Prostate gland (tissue), 2 donors: Measurements from ENCODE around the gene PANK4. TPM values are rescaled to one million over a fixed set of nuclear protein-coding genes. Genes with fewer than 3 reads are reported as not detected.

Experiments
- DNase-seq: peaks from one replicate; pipeline ENCODE4 v3.0.0-alpha.2; 2019; ENCODE audit warnings: low spot score
- H3K27ac ChIP-seq, 2 donors: fragments of 200-600 bp; sonication (generic); 2 replicates each; pipeline ENCODE4 v1.5.1; 2017 to 2019
- H3K27me3 ChIP-seq: fragments of 200-600 bp; sonication (generic); replicated peaks from 2 replicates; pipeline ENCODE4 v1.5.1; 2019; ENCODE audit not compliant: insufficient read depth
- H3K36me3 ChIP-seq, 2 donors: fragments of 200-600 bp; sonication (generic); 1 replicate in 1 of 2; 2 replicates in 1 of 2; pipeline versions ENCODE4 v1.5.1 to v1.8.1; 2017 to 2019
- H3K4me1 ChIP-seq: fragments of 200-600 bp; sonication (generic); replicated peaks from 2 replicates; pipeline ENCODE4 v1.5.1; 2019
- H3K4me3 ChIP-seq, 2 donors: fragments of 200-600 bp; sonication (generic); 2 replicates each; pipeline ENCODE4 v1.5.1; 2017 to 2019
- H3K9me3 ChIP-seq: fragments of 200-600 bp; sonication (generic); 2 replicates; pipeline ENCODE4 v1.5.1; 2017
- CTCF ChIP-seq, 4 experiments: fragments of 200-600 bp in 2 of 4; fragments of 450-650 bp in 2 of 4; sonication (generic) in 2 of 4; IDR thresholded peaks; 1 replicate in 3 of 4; 2 replicates in 1 of 4; pipeline ENCODE4 v1.5.1; 2016 to 2019; ENCODE audit warnings: antibody characterized with exemption in 4 of 4, mild to moderate bottlenecking in 2 of 4, moderate library complexity in 2 of 4
- POLR2A ChIP-seq: fragments of 450-650 bp; IDR thresholded peaks from one replicate; pipeline ENCODE4 v1.6.1; 2016; ENCODE audit warnings: antibody characterized with exemption, mild to moderate bottlenecking
- POLR2AphosphoS5 ChIP-seq: sonication (generic); formaldehyde crosslinking; IDR thresholded peaks from one replicate; pipeline ENCODE4 v1.6.1; 2017; ENCODE audit warnings: antibody characterized with exemption
- WGBS: methylation state at CpG from one replicate; pipeline ENCODE4 v1.1.5; 2018; 5-methylcytosine and 5-hydroxymethylcytosine counted together
- intact Hi-C: fragments of 100-400 bp; cut with DNase I; formaldehyde crosslinking; loops from one replicate; pipeline ENCODE4 v1.14.2; 2022
- total RNA-seq, 2 donors: library from RNA; depleted of rRNA; stranded (reverse); fragments of >200 nt; gene quantifications; one replicate each; pipeline ENCODE4 v1.1.0, GENCODE V29; 2016

Gene PANK4
- total RNA-seq, 2 donors from 2014 or later, result 27.0 to 69.5 TPM

GRCh38 chr1:2472561-2473177 lies 53.7 kb downstream of the PANK4 start:
- intact Hi-C loops, result no loop called here
- 75% methylated on average over 25 of the region's 25 CpGs for WGBS
- no peak overlapping the region for H3K27ac ChIP-seq
- no peak for DNase-seq
- no peaks in the 10 kb centered on the region for H3K4me1 ChIP-seq
- no peaks in the 10 kb centered on the region for H3K36me3 ChIP-seq
- no peaks in the 10 kb centered on the region for H3K9me3 ChIP-seq
- no peak overlapping the region for H3K4me3 ChIP-seq
- TF ChIP-seq POLR2AphosphoS5 (no peak), CTCF (IDR thresholded peaks at IDR 0.05) (no peak), POLR2A (no peak)
- no peaks in the 10 kb centered on the region for H3K27me3 ChIP-seq

- intact Hi-C loops, result no loop called here
- TF ChIP-seq CTCF (IDR thresholded peaks at IDR 0.05), result no peak
- no peaks in the 10 kb centered on the region for H3K27me3 ChIP-seq
- no peaks in the 10 kb centered on the region for H3K36me3 ChIP-seq
- H3K27ac ChIP-seq, result no peak overlapping the region
- H3K9me3 ChIP-seq, result no peaks in the 10 kb centered on the region
- H3K4me3 ChIP-seq, result no peak overlapping the region
- peaks cover under 1% of the 10 kb centered on the region for H3K4me1 ChIP-seq
- DNase-seq, result no peak
- 68% methylated on average over 17 of the region's 17 CpGs for WGBS
These were observed 54.3 kb downstream of the PANK4 start for GRCh38 chr1:2472109-2472508.

GRCh38 chr1:2471587-2472001 lies 54.8 kb downstream of the PANK4 start:
- H3K4me3 ChIP-seq, result no peak overlapping the region
- H3K4me1 ChIP-seq, result peaks cover 6% of the 10 kb centered on the region
- WGBS, result 87% methylated on average over 15 of the region's 15 CpGs
- no peak for TF ChIP-seq POLR2AphosphoS5
- no peak for TF ChIP-seq CTCF (IDR thresholded peaks at IDR 0.05)
- TF ChIP-seq POLR2A, result no peak
- no peak overlapping the region for H3K27ac ChIP-seq
- no peaks in the 10 kb centered on the region for H3K9me3 ChIP-seq
- no peaks in the 10 kb centered on the region for H3K36me3 ChIP-seq
- no peaks in the 10 kb centered on the region for H3K27me3 ChIP-seq
- intact Hi-C loops, result no loop called here
- DNase-seq, result no peak

- no peaks in the 10 kb centered on the region for H3K27me3 ChIP-seq
- H3K4me1 ChIP-seq, result peaks cover 6% of the 10 kb centered on the region
- no peak for DNase-seq
- no peaks in the 10 kb centered on the region for H3K9me3 ChIP-seq
- H3K36me3 ChIP-seq, result no peaks in the 10 kb centered on the region
- H3K27ac ChIP-seq, result no peak overlapping the region
- intact Hi-C loops, result no loop called here
- no peak for TF ChIP-seq CTCF (IDR thresholded peaks at IDR 0.05)
- 91% methylated on average over 6 of the region's 7 CpGs for WGBS
- no peak overlapping the region for H3K4me3 ChIP-seq
These were observed 55.3 kb downstream of the PANK4 start for GRCh38 chr1:2471159-2471471.

- intact Hi-C loops, result no loop called here
- H3K27ac ChIP-seq, result no peak overlapping the region
- no peak overlapping the region for H3K4me3 ChIP-seq
- H3K9me3 ChIP-seq, result no peaks in the 10 kb centered on the region
- no peak for DNase-seq
- no peaks in the 10 kb centered on the region for H3K36me3 ChIP-seq
- 32% methylated on average over 21 of the region's 27 CpGs for WGBS
- peaks cover 6% of the 10 kb centered on the region for H3K4me1 ChIP-seq
- no peaks in the 10 kb centered on the region for H3K27me3 ChIP-seq
- TF ChIP-seq CTCF (IDR thresholded peaks at IDR 0.05), result no peak
- no peak for TF ChIP-seq POLR2A
- no peak for TF ChIP-seq POLR2AphosphoS5
These were observed 55.9 kb downstream of the PANK4 start for GRCh38 chr1:2470290-2471158.
